Islet of Langerhans (tissue), 1 donor: ENCODE measurements around the gene CADPS.

Source experiments
- FAIRE-seq: peaks from one replicate; lab custom pipeline; 2011; peaks lifted over from hg19 to GRCh38; lab: Jason Lieb, UNC

The CADPS gene

DNA sequence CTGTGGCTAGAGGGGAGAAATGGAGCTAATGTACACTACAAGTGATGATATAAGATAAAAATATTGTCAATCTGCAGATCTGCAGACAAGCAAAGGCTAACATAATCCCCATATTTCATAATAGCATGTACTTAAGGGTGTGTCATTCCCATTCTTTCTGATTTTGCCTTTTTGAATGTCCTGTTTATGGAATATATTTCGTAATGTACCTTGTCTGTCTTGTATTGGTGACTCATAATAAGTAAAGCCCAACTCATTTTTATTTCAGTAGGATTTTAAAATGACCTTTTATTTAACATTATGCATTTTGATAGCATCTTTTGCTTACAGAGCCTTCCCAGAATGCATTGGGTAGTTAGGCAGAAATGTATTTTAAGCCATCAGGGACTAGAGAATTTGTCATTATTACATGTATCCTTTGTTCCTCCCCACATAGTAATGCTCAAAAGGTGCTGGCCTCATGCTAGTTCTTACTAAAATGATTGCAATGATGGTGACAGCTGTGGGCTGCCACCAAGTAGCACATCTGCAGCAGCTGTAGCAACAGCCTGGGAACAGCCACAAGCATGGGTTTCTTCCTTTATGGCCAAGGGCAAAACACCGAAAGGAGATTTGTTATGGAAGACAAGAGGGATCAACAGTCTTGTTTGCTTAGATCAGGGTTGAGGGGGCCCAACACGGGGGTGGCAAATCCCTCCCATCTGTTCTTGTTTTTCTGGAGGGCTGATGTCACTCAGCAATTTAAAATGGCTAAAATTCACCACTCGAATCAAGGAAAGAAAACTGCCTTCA lies 188.5 kb downstream of the CADPS start:
- FAIRE-seq, result peak; percentile 76

DNA sequence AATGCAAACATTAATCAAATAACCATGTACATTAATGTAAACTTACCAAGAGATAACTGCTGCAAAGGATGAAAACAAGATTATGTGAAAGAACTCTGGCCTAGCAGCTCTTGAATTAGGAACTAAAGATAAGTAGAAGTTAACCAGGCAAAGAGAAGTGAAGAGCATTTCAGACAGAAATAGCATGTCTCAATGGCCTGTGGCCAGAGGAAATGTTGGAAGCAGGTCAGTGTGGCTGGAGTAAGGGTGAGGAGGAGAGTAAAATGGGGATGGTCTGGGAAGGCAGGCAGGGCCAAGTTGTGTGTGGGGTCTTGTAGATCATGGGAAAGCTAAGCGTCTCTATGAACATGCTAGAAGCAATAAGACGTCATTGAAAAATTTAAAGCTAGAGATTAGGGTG lies 192.4 kb downstream of the CADPS start:
- FAIRE-seq, result no peak

DNA sequence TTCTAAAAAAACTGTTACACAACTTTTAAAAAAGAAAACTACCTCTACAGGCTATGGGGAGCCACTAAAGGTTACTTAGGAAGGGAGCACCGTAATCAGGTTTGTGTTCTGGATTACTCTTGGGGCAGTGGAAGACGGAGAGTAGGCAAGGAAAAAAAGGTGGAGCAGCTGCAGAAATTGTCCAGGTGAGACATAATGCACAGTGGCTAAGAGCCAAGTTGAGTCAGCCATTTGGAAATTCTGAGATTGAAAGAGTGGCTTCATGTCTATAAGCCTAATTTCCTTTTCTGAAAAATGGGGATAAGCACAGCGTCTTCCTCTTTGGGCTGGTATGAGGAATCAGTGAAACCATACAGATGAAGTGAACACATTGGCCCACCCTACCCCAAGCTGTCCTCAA lies 195.2 kb downstream of the CADPS start:
- no peak for FAIRE-seq

DNA sequence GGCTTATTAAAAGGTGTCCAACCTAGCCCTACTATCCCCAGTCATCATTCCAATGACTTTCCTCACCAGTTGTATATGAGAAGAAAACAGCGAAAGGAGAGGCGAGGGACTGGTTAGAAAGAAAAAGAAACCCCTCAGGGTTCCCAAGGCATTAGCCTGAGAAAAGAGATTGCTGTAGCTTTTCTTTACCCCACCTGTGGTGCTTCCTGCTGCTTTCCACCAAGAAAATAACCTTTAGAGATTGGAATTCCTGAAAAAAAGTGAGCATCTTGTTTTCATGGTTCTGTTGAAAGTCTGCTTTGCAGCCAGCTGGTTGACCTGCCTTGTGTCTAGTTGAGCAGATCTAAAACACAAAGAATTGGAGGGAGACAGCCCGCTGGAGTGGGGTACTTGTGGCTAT lies 196.4 kb downstream of the CADPS start:
- no peak for FAIRE-seq

DNA sequence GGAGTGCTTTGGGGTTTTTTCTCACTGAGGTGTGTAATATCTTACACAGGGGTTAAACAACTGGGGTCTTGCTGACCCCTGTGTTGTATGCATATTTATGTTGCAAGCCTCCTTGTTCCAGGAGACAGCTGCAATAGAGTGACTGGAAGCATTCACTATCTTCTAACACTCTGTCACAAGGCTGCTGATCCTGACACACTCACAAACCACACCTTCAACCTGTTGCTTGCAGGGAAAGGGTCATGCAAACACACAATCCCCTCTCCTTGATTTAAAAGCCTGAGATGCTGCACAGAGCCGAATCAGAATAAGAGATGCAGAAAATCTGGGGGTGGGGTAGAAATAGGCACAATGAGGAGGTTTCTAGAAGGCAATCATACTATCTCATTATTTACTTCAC lies 197.3 kb downstream of the CADPS start:
- no peak for FAIRE-seq

DNA sequence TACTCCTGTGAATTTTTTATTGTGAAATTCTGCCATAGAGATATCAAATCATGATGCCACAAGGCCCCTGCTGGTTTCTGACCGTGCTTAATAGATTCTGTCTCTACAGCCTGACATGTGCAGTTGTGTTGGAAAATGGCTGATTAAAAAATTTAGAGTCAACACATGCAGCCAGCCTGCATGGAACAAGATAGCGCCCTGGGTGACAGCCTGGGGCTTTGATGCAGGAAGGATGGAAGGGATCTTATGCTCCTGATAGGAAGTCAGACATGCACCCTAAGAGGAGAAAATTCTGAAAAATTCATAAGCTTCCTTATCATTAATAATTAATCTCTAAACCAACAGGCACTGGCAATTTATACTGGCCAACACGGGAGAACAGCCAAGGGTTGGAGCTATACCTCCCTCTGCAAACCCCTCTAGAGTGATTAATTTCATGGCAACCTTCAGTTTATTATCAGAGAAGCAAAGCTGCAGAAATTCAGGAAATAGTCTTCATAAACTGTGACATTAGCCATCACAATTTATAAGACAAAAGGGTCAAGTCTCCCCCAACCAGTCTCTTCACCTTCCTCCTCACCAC lies 198.4 kb downstream of the CADPS start:
- no peak for FAIRE-seq

DNA sequence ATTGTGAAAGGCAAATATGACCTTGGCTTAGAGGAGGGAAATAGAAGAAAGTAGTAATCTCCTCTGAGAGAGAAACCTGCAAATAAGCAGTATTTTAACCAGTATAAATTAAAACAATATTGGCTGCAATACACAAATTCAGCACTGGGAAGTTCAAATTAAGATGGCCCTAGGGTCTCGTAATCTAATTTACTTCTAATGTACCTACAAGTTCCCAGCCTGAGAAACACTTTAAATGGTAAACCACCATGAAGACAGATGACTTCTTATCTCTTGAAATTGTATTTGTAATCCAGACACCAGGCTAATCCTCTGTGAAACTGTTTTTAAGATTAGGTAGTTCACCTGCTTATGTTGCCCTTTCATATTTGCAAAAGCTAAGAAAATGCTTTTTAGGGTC lies 199.7 kb downstream of the CADPS start:
- FAIRE-seq, result no peak

DNA sequence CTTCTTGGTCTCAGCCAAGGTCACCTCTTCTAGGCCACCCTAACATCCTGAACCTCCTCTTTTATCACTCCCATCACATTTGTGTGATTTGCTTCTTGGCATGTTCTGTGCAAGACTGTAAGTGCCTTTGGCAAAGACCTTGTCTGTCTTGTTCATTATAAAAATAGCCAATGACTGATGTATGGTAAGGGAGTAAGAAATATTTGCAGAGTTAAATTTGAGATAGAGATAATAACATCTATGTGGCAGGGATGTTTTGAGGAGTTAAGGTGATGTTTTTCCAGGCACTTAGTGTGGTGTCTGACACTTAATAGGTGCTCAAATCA lies 202.3 kb downstream of the CADPS start:
- no peak for FAIRE-seq

DNA sequence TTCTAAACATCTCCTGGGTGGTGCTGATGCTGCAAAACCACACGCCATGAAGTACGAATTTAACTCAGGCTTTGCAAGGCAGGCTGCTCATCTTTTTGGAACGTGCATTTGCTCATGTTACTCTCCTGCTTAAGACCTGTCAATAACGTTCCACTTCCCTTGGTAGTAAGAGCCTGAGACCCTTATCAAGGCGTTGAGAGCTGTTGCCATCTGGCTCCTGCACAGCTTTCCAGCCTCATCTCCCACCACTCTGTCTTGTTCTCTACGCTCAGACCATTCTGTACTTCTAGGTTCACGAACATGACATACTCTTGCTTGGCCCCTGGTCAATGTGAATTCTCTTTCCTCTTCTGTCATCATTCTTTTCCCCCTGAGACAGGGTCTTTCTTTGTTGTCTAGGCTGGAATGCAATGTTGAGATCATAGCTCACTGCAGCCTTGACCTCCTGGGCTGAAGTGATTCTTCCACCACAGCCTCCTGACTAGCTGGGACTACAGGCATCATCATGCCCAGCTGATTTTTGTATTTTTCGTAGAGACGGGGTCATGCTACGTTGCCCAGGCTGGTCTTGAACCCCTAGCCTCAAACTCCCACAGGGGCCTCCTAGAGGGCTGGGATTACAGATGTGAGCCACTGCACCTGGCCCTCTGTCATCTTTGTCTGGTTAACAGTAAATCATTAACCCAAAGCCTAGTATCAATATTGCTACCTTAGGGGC lies 202.8 kb downstream of the CADPS start:
- FAIRE-seq, result no peak

DNA sequence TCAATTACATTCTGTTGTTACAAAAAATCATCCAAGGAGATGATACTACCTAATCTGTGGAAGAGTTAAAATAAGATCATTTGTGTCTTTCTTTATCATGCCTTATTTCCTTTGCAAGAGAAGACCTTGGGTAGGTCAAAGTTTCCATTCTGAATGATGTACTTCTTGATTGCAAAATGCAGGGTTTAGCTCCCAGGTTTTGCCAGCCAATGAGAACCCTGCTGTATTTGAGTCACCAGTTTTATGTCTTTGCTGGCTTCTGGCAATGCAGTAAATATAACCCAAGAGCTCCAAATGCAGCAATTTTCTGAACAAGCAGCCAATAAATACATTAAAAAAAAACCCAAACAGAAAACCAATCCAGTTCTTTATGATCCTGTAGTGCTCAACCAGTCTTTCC lies 204.9 kb downstream of the CADPS start:
- no peak for FAIRE-seq

DNA sequence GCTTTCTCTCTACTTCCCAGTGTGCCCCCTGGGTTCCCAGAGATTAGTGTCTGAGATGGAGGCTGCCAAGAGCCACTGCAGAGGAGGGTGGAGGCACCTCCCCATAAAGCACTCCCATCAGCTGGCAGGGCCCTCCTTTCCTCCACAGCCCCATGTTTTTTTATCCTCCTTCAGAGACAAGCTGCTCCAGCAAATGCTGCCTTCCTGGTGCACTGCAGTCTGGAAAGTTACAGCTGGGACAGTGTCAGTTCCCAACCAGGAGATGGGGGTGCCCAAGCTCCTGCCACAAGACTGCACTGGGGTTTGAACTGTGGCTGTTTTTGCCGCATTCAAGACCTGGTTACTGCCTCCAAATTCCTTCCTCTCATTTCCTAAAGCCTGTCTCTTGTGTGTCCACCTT lies 206.1 kb downstream of the CADPS start:
- no peak for FAIRE-seq

DNA sequence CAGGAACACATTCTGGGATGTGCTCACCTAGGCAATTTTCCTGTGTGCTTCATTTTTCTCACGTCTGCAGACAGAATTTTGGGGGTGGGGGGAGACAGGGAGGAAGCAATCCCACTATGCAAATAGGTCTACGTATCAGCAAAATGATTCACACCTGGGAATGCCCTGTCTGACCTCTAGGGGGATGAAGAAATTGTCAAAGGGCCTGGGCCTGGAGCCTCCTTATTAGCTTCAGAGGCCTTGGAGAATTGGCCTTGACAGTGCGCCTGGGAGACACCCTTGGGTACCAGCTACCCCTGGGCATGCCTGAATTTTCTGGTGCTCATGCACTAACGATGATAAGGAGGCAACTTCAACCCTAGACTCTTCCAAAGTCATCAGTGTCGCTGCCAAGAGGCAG lies 207.5 kb downstream of the CADPS start:
- FAIRE-seq, result no peak

DNA sequence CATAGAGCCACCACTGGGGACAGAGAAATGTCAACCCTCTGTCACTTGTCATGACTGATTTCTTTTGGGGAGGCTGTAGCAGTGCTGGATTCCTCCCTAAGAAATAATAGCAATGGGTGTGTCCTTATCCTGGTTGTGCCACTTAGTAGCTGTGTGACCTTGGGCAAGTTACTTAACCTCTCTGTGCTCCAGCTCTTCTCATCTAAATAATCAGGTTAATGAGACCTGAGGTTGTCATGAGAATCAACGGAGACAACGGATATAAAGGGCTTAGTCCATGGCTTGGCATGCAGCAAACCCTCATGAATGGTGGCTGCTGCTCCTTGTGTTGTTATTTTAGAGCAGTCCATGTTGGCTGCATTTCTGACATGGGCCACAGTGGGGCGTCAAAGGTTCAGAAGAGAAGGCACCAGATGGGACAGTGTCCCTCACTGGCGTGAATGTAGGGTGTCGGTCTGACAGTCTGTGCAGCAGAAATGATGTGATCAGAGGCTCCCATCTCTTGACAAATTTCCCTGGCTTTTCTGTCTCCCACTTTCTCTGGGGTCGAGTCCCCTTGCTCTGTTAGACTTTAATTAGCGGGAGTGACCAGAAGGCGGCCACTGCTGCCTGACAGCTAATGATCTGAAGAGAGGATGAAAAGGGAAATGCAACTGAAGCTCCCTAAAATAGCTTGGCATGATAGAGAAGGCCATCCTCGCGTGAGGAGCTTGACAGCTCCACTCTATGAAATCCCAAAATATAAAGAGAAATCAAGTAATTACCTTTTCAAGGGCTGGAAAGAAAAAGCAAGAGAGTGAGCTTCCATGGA lies 209.4 kb downstream of the CADPS start:
- peak; percentile 92 for FAIRE-seq

DNA sequence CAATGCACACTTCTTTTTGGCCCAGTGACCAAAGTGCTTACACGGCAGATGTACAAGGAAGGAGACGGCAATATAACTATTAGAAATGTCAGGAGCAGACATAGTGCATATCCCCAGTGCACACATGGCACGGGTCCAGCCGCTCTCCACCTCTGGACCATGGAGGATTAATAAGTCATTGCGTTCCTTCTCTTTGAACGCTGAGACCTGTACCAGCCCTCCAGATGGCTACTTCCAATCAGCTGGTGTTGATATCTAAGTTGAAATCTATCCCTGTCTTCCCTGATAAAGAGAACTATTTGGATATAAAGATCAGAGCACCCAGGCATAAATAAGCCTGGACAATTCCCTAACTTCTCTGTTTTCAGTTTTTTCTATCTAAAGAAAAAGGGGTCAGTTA lies 212.5 kb downstream of the CADPS start:
- FAIRE-seq, result peak; percentile 71

DNA sequence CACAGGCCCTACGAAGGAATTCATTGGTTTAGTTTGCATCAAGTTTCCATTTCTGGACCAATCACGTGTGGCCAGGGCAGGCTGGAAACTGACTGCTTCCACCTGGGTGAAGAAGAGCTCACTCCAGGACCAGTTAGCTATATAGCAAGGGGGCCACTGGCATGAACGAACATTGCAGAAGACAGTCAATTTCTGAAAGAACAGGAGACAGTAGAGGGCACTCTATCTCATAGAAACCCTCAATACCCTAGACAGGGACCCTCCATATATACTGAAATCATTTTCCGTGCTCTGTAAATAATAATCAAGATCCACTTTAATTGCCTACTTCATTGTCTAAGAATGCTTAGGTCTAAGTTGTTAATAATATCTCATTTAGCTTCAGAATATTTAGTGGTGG lies 215.6 kb downstream of the CADPS start:
- FAIRE-seq, result no peak

DNA sequence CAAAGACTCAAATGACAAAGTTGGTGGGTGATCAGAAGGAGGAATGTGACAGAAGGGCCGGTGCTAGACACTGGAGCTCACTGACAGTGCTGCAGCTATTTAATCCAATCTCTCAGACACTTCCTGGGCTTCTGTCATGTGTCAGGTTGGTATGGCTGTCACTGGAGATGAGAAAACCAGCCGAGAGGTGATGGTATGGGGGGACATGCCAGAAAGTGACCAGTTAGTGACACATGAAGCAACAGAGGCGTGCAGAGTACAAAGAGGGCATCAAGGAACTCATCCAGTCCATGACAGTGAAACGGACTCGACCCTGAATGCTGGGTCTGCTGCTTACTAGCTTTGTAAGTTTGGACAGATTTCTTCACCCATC lies 219.5 kb downstream of the CADPS start:
- no peak for FAIRE-seq

DNA sequence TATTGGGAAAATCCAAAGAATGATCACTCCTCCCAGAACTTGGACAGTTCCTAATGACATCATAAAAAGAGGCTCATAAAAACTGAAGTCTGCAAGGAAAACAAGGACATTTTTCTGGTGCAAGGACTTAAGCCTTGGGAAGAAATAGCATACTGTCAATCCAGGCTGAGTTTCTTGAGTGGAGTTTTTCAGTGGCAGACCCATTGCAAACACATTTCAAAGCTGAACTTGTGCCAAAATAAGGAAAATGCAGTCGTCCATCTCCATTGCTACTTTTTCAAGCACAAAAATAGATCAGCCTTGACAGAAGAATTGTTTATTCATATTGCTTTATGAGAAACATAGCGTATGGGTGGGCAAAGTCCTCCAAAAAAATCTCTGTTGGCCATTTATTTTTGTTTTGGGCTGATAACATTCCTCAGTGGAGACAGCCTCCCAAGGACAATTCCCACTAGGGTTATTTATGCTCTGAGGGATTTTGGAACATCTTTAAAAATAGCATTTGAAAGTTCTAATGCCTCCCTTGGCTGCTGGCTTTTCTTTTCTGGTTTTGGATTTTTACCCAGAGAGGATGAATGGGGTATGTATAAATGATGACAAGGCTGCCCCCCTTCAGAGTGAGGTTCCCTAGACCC lies 220.0 kb downstream of the CADPS start:
- FAIRE-seq, result no peak

DNA sequence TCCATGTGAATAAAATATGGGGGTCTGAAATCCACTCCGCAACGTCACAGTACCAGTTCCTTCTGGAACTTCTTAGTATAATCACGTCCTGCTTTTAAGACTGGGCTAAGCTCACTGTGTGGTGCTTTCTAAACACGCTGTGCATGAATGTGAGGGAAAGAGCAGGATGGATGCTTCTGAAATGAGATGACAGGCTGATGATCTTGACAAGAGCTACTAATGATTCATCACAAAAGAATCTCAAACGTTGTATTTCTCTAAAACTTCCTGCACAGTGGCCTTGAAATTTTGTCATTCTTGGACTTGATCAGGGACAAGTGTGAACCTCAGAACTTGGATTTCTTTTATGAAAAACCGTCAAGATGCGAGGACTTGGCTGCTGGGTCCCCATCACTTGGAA lies 221.4 kb downstream of the CADPS start:
- no peak for FAIRE-seq

DNA sequence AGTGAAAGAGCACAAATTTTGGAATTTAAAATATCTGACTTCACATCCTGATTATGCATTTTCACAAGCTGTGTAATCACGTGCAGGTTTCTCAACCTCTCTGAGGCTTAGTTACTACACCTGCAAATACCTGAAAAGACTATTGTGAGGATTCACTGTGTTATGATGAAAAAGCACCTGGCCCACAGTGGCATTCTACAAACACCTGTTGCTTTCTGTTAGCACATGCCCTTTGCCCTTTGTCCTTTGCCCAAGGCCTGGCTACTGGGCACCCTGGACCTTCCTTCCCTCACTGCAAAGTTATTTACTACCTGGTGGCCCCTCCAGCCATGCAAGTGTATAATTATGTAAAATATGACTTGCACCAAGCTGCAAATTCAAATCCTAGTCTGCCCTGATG lies 227.5 kb downstream of the CADPS start:
- no peak for FAIRE-seq

DNA sequence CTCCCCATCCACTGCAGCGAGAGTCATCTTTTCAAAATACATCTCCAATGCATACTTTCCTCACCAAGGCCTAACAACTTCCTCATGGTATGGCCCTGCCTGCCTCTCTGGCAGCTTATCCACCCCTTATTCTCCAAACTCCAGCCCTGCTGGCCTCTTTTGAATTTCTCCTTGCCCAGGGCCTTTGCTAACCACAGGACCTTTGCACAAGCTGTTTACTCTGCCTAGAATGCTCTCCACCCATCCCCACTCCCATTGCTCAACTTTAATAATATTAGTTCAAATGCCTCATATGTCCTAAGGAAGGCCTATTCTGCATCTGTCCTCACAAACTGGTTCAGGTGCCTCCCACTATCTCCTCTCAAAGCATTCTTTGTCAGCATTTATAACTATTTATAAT lies 230.7 kb downstream of the CADPS start:
- FAIRE-seq, result no peak

DNA sequence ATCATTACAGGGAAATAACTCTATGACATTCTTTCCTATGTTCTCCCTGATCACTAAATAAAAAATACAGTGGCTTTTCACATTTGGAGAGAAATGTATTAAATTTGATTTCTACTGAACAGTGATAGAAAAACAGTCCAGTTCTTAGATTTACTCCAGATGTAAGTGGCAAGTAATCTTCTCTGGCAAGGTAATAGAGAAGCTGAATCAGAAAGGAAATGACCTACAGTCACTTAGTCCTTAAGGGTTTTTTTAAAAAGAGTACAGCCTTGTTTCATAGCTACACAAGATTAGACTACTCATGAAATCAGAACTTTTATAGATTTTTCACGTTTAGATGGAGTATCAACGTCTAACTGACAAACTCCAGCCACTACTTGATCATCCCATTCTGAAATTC lies 236.9 kb downstream of the CADPS start:
- FAIRE-seq, result no peak

DNA sequence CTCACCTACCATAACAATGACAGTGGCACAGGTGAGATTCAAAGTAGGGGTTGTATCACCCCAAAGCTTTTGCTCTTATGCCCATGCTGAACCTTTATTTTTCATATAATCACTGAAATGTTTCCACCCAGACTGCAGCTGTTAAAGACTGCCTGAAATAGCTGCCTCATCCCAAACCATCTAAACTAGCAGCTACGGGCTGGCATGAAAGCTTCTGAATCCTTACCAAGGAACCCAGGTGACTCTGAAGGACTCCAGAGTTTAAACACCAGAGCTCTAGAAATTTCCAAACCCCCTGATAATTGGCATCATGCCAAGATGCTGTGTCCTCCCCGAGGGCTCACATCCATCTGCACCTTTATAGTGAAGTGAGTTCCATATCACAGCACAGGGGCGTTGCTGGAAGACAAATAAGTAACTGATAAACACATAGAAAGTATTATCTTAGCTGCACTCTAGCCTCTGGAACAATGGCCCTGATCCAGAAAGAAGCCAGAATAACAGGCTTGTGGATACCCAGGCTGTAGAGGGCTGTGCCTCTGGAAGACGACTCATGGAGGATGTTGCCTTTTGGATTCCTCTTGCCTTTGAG lies 238.9 kb downstream of the CADPS start:
- no peak for FAIRE-seq
